WTC11 (cell line): ENCODE results near the gene ENTREP3. TPM values are rescaled to one million over a fixed set of nuclear protein-coding genes. Genes with fewer than 3 reads are reported as not detected.

Experiments
- ATAC-seq: fragments of 200-7000 bp; cut with Tn5 transposase; 2 replicates; pipeline ENCODE4 v1.10.0; 2021; ENCODE audit warnings: mild to moderate bottlenecking, moderate library complexity
- CTCF ChIA-PET: fragments of 300-600 bp; sonication (Branson Sonifier 250); formaldehyde crosslinking; loops from one replicate; lab custom pipeline; 2021; ENCODE audit warnings: antibody characterized with exemption; lab: Charles Lee
- POLR2A ChIA-PET: fragments of 350-600 bp; sonication (Branson Sonifier 250); formaldehyde crosslinking; loops from one replicate; lab custom pipeline; 2021; ENCODE audit warnings: antibody characterized with exemption; lab: Charles Lee
- DNase-seq: peaks from one replicate; pipeline ENCODE4 v3.0.0; 2021; ENCODE audit warnings: low spot score
- H3K27ac Mint-ChIP-seq: 2 replicates; pipeline ENCODE4 v1.8.0; 2021; ENCODE audit warnings: mixed read lengths
- H3K27me3 Mint-ChIP-seq: 2 replicates; pipeline ENCODE4 v1.8.0; 2021; ENCODE audit warnings: low read depth, mild to moderate bottlenecking, moderate library complexity, mixed read lengths
- H3K36me3 Mint-ChIP-seq: 2 replicates; pipeline ENCODE4 v1.8.0; 2021; ENCODE audit warnings: mixed read lengths
- H3K4me1 Mint-ChIP-seq: 2 replicates; pipeline ENCODE4 v1.8.0; 2022; ENCODE audit warnings: mixed read lengths
- H3K4me3 Mint-ChIP-seq: 2 replicates; pipeline ENCODE4 v1.8.0; 2021; ENCODE audit warnings: mild to moderate bottlenecking, moderate library complexity, mixed read lengths
- H3K9me3 Mint-ChIP-seq: 2 replicates; pipeline ENCODE4 v1.8.0; 2021; ENCODE audit warnings: mixed read lengths
- ESRRA ChIP-seq: sonication (generic); formaldehyde crosslinking; IDR thresholded peaks from 2 replicates; pipeline ENCODE4 v1.8.1; 2022; ENCODE audit warnings: mild to moderate bottlenecking, missing genetic modification reagents, borderline replicate concordance
- HMGA2 ChIP-seq: fragments of 250-450 bp; sonication (Bioruptor Pico); IDR thresholded peaks from 2 replicates; pipeline ENCODE4 v1.4.0; 2021; ENCODE audit warnings: mild to moderate bottlenecking, moderate library complexity
- MYBL2 ChIP-seq: sonication (generic); formaldehyde crosslinking; IDR thresholded peaks from 2 replicates; pipeline ENCODE4 v1.8.1; 2023; ENCODE audit warnings: mild to moderate bottlenecking, moderate library complexity, missing genetic modification reagents
- NFATC4 ChIP-seq: fragments of 250-450 bp; sonication (Bioruptor Pico); IDR thresholded peaks from 2 replicates; pipeline ENCODE4 v1.9.0; 2021; ENCODE audit warnings: mild to moderate bottlenecking
- NFYB ChIP-seq: sonication (generic); formaldehyde crosslinking; conservative IDR thresholded peaks from 2 replicates; pipeline ENCODE4 v1.8.0; 2022; ENCODE audit warnings: low read depth, missing genetic modification reagents
- NR2C2 ChIP-seq: sonication (generic); formaldehyde crosslinking; IDR thresholded peaks from 2 replicates; pipeline ENCODE4 v1.8.0; 2022; ENCODE audit warnings: mild to moderate bottlenecking, missing genetic modification reagents
- OVOL2 ChIP-seq: fragments of 250-450 bp; sonication (Bioruptor Pico); IDR thresholded peaks from 2 replicates; pipeline ENCODE4 v1.9.0; 2021; ENCODE audit warnings: mild to moderate bottlenecking, borderline replicate concordance
- PRRX2 ChIP-seq: fragments of 250-450 bp; sonication (Bioruptor Pico); IDR thresholded peaks from 2 replicates; pipeline ENCODE4 v1.8.0; 2021; ENCODE audit warnings: mild to moderate bottlenecking
- RELA ChIP-seq: sonication (generic); formaldehyde crosslinking; IDR thresholded peaks from 2 replicates; pipeline ENCODE4 v1.8.1; 2022; ENCODE audit warnings: missing genetic modification reagents, mild to moderate bottlenecking, borderline replicate concordance
- SMAD4 ChIP-seq: sonication (generic); formaldehyde crosslinking; IDR thresholded peaks from 2 replicates; pipeline ENCODE4 v1.8.0; 2022; ENCODE audit warnings: mild to moderate bottlenecking, missing genetic modification reagents
- ZNF138 ChIP-seq: sonication (generic); formaldehyde crosslinking; conservative IDR thresholded peaks from 2 replicates; pipeline ENCODE4 v1.8.1; 2022; ENCODE audit warnings: mild to moderate bottlenecking, moderate library complexity, missing genetic modification reagents
- ZNF219 ChIP-seq: sonication (generic); formaldehyde crosslinking; IDR thresholded peaks from 2 replicates; pipeline ENCODE4 v1.8.0; 2023; ENCODE audit warnings: missing genetic modification reagents, mild to moderate bottlenecking, borderline replicate concordance
- ZNF317 ChIP-seq: sonication (generic); formaldehyde crosslinking; IDR thresholded peaks from 2 replicates; pipeline ENCODE4 v1.8.1; 2023; ENCODE audit warnings: low read depth, mild to moderate bottlenecking, moderate library complexity, missing genetic modification reagents, borderline replicate concordance
- ZNF671 ChIP-seq: fragments of 250-450 bp; sonication (Bioruptor Pico); IDR thresholded peaks from 2 replicates; pipeline ENCODE4 v1.8.0; 2021; ENCODE audit warnings: mild to moderate bottlenecking
- total RNA-seq: library from RNA; stranded (reverse); gene quantifications from 3 replicates; pipeline ENCODE4 v1.2.3, GENCODE V29; 2021
- TF ChIP-seq, protein P1 (sequence below): fragments of 250-450 bp; sonication (Bioruptor Pico); conservative IDR thresholded peaks from 2 replicates; pipeline ENCODE4 v1.9.0; 2021; ENCODE audit warnings: mild to moderate bottlenecking
- TF ChIP-seq, protein P2 (sequence below): fragments of 250-450 bp; sonication (Bioruptor Pico); IDR thresholded peaks from 2 replicates; pipeline ENCODE4 v1.9.0; 2021; ENCODE audit warnings: mild to moderate bottlenecking
- TF ChIP-seq, protein P3 (sequence below): sonication (generic); formaldehyde crosslinking; IDR thresholded peaks from 2 replicates; pipeline ENCODE4 v1.8.1; 2022; ENCODE audit warnings: missing genetic modification reagents, borderline replicate concordance
- TF ChIP-seq, protein P4 (sequence below): sonication (generic); formaldehyde crosslinking; IDR thresholded peaks from 2 replicates; pipeline ENCODE4 v1.8.1; 2023; ENCODE audit warnings: mild to moderate bottlenecking, missing genetic modification reagents, moderate library complexity

ENTREP3 gene
- total RNA-seq, 1 experiment from 2014 or later = 67.8 TPM

DNA sequence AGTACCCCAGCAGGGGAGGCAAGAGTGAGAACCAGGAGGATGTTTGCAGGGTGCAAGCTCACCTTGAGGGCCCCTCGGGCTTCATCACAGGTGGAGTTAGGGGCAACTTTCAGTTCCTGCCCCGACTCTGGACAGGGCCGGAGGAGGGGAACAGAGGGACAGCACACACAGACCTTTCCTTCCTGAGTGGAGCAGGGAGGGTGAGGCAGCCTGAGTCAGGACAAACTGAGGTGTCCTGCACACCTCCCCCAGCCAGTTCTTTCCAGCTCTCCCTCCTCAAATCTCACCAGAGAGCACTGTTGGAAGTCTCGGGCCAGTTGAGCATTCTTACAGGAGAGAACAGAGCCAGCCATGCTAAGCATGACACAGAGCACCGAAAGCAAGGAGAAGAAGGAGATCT, 1.5 kb downstream of the ENTREP3 start (continued):
- TF ChIP-seq, protein P1, sequence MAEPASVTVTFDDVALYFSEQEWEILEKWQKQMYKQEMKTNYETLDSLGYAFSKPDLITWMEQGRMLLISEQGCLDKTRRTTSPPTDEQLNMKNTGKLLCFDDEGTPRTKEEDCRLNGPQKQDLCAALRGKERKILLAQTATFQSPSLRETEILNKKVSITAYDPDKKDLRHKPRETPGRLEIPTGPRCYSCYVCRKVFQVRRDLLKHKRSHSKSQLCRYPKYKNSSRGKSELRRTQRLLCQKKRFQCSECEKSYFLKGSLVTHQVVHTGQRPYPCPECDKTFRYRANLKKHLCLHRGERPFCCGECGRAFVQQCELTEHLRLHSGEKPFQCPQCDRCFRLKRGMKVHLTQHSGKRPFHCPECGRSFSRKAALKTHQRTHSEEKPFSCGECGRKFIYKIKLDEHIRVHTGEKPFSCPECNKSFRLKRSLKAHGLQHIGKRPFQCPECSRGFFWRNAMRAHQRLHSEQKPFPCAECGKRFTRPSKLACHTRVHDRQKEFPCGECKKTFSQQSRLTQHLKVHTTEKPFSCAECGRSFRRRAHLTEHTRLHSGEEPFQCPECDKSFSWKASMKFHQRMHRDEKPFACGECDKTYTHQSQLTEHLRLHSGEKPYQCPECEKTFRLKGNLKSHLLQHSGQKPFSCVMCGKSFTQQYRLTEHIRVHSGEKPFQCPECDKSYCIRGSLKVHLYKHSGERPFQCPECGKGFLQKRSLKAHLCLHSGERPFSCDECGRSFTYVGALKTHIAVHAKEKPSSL (CRISPR knock-in tag) = no peak
- TF ChIP-seq PRRX2 (CRISPR knock-in tag) (no peak), OVOL2 (CRISPR knock-in tag) (no peak)
- TF ChIP-seq, protein P2, sequence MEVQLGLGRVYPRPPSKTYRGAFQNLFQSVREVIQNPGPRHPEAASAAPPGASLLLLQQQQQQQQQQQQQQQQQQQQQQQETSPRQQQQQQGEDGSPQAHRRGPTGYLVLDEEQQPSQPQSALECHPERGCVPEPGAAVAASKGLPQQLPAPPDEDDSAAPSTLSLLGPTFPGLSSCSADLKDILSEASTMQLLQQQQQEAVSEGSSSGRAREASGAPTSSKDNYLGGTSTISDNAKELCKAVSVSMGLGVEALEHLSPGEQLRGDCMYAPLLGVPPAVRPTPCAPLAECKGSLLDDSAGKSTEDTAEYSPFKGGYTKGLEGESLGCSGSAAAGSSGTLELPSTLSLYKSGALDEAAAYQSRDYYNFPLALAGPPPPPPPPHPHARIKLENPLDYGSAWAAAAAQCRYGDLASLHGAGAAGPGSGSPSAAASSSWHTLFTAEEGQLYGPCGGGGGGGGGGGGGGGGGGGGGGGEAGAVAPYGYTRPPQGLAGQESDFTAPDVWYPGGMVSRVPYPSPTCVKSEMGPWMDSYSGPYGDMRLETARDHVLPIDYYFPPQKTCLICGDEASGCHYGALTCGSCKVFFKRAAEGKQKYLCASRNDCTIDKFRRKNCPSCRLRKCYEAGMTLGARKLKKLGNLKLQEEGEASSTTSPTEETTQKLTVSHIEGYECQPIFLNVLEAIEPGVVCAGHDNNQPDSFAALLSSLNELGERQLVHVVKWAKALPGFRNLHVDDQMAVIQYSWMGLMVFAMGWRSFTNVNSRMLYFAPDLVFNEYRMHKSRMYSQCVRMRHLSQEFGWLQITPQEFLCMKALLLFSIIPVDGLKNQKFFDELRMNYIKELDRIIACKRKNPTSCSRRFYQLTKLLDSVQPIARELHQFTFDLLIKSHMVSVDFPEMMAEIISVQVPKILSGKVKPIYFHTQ (CRISPR knock-in tag) = no peak
- TF ChIP-seq, all 79 proteins: peak for 0

- Mint-ChIP-seq H3K4me1 (peaks cover 23% of the 10 kb centered on the region), H3K4me3 (peak overlapping the region; percentile 80), H3K27ac (no peak overlapping the region; the same call in 1 of the 2 replicates), H3K27me3 (no peaks in the 10 kb centered on the region), H3K36me3 (peaks cover 12% of the 10 kb centered on the region), H3K9me3 (no peaks in the 10 kb centered on the region)
- CTCF ChIA-PET = interaction anchor here (0.8 to 4.8 kb wide), 5 partner anchors 8 to 71 kb away, joined by 3 to 204 read pairs (median 70); partner anchors contain the start of genes CLK2, RUSC1 and SCAMP3
- ATAC-seq = no peak
- POLR2A ChIA-PET = interaction anchor here (1.2 kb wide), 1 partner anchor 20 kb away, joined by 3 read pairs; the partner anchor contains the start of gene CLK2
- no peak for DNase-seq
- TF ChIP-seq NR2C2 (no peak), MYBL2 (CRISPR knock-in tag) (no peak), SMAD4 (CRISPR knock-in tag) (no peak), ZNF138 (CRISPR knock-in tag) (no peak), ZNF219 (CRISPR knock-in tag) (no peak), ZNF317 (CRISPR knock-in tag) (no peak), ESRRA (CRISPR knock-in tag) (no peak), OVOL2 (CRISPR knock-in tag) (no peak), NFYB (CRISPR knock-in tag) (no peak), ZNF671 (CRISPR knock-in tag) (no peak), RELA (CRISPR knock-in tag) (no peak), NFATC4 (CRISPR knock-in tag) (no peak), HMGA2 (CRISPR knock-in tag) (no peak)
- TF ChIP-seq, protein P3, sequence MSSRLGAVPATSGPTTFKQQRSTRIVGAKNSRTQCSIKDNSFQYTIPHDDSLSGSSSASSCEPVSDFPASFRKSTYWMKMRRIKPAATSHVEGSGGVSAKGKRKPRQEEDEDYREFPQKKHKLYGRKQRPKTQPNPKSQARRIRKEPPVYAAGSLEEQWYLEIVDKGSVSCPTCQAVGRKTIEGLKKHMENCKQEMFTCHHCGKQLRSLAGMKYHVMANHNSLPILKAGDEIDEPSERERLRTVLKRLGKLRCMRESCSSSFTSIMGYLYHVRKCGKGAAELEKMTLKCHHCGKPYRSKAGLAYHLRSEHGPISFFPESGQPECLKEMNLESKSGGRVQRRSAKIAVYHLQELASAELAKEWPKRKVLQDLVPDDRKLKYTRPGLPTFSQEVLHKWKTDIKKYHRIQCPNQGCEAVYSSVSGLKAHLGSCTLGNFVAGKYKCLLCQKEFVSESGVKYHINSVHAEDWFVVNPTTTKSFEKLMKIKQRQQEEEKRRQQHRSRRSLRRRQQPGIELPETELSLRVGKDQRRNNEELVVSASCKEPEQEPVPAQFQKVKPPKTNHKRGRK = no peak
- TF ChIP-seq, protein P4, sequence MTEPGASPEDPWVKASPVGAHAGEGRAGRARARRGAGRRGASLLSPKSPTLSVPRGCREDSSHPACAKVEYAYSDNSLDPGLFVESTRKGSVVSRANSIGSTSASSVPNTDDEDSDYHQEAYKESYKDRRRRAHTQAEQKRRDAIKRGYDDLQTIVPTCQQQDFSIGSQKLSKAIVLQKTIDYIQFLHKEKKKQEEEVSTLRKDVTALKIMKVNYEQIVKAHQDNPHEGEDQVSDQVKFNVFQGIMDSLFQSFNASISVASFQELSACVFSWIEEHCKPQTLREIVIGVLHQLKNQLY = no peak
Observed at GRCh38 chr1:155253208-155253607, 2.1 kb downstream of the ENTREP3 start.
